ENCODE measurements around the gene ALLC.

The ALLC gene

DNA sequence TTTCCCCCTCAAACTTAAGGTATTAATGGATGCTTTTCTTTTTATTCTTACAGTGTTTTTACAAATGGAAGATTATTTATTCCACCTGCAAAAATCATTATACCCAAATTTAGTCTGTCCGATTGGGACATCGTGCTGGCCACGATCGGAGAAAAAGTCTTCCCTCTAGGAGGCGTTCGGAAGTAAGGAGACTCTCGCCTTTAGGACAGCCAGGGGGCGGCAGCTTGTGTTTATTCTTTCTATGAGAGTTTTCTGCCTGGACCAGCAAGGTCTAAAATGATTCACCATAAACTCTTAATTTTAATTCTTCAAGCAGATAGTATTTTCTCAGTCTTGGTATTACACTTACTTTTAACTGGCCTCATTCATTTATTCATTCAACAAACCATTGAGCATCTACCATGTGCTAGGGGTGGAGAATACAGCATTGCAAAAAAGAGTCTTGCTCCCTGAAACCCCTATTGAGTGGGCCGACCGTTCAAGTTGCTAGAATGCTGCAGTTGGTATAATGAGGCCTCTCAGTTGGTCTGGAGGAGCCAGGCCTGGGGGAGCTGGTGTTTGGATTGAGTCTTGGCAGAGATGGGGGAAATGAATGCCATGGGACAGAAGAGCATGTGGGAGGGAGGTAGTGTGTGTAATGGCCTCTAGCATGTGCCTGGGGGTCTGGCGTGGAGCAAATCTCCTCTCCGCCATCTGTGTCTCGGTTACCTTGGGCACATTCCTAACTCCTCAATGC lies 84.0 kb downstream of the ALLC start:
- Mint-ChIP-seq H3K4me1 (ENCODE audit: low read depth) (no peaks in the 10 kb centered on the region), H3K36me3 (ENCODE audit: low read depth) (no peaks in the 10 kb centered on the region), H3K27me3 (peaks cover 11% of the 10 kb centered on the region), H3K27ac (no peak overlapping the region), H3K4me3 (no peak overlapping the region), H3K9me3 (no peaks in the 10 kb centered on the region)

DNA sequence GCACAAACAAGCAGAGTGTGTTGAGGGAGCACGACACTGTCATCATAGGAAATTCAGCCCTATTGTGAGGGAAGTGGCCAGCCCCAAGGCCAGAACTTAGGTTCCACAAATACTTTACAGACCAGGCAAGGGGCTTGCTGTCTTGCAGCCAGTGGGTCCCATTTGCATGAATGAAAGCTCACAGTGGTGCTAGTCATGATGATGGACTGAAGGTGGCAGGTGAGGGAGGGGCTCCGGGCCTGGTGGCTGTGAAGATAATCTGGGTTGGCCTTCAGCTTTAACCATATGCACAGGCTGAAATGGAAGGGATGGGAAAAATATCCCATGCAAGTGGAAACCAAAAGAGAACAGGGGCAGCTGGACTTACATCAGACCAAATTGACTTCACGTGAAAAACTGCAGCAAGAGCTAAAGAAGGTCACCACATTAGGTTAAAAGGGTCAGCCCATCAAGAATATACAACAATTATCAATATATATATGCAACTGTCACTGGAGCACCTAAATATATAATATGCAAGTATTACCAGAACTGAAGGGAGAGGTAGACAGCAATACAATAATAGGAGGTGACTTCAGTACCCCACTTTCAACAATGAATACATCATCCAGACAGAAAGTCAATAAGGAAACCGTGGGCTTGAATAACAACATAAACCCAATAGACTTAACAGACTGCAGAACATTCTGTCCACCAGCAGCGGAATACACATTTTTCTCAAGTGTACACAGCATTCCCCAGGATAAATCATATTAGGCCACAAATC lies 84.9 kb downstream of the ALLC start:
- H3K4me1 Mint-ChIP-seq (ENCODE audit: low read depth), result no peaks in the 10 kb centered on the region
- H3K36me3 Mint-ChIP-seq (ENCODE audit: low read depth), result no peaks in the 10 kb centered on the region
- no peaks in the 10 kb centered on the region for H3K9me3 Mint-ChIP-seq
- H3K27me3 Mint-ChIP-seq, result peaks cover 11% of the 10 kb centered on the region
- no peak overlapping the region for H3K4me3 Mint-ChIP-seq
- H3K27ac Mint-ChIP-seq, result no peak overlapping the region

DNA sequence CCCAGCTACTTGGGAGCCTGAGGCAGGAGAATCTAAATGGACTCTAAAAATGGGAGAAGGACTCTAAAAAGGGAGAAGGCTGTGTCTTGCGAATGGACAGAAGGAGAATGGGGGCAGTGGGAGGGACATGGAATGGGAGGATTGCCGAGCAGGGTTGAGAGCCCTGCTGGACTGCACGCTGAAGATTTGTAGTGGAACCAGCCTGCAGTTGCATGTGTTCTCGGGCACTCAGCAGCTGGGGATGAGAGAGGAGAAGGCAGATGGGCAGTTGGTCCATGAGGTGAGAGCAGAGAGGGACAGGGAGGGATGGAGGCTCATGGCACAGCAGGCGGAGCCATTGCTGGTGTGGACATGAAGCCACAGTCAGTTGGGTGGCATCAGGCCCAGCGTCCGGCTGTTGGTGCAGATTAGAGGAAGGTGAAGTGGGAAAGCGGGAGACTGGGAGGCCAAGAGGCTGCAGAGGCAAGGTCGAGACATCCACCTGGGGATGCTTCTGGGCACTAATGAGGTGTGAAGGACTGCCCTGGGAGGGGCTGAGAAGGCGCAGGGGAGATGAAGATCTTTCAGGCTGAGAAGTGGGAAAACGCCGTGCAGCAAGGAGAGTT lies 86.1 kb downstream of the ALLC start:
- Mint-ChIP-seq H3K27me3 (peaks cover 8% of the 10 kb centered on the region), H3K4me3 (no peak overlapping the region), H3K9me3 (no peaks in the 10 kb centered on the region), H3K27ac (no peak overlapping the region), H3K36me3 (ENCODE audit: low read depth) (no peaks in the 10 kb centered on the region), H3K4me1 (ENCODE audit: low read depth) (no peaks in the 10 kb centered on the region)

DNA sequence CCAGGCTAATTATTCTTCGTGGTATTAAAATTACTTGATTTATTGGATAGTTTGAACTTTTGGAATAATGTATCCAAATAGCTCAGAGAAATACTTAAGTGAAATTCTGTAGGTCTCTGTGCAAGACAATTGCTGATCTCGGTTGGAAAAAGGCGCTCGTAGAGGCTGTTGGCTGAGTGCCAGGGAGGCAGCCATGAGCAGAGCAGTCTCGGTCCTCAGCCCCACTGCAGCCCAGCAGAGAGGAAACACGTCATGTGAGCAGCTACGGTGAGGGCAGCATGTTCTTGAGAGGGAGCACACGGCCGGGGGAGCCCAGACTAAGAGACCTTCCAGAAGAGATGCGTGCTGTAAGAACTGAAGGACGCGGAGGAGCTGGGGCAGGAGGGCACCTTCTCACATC lies 87.9 kb downstream of the ALLC start:
- Mint-ChIP-seq H3K4me3 (no peak overlapping the region), H3K4me1 (ENCODE audit: low read depth) (no peaks in the 10 kb centered on the region), H3K9me3 (no peaks in the 10 kb centered on the region), H3K27me3 (peaks cover 8% of the 10 kb centered on the region), H3K36me3 (ENCODE audit: low read depth) (no peaks in the 10 kb centered on the region), H3K27ac (no peak overlapping the region)

DNA sequence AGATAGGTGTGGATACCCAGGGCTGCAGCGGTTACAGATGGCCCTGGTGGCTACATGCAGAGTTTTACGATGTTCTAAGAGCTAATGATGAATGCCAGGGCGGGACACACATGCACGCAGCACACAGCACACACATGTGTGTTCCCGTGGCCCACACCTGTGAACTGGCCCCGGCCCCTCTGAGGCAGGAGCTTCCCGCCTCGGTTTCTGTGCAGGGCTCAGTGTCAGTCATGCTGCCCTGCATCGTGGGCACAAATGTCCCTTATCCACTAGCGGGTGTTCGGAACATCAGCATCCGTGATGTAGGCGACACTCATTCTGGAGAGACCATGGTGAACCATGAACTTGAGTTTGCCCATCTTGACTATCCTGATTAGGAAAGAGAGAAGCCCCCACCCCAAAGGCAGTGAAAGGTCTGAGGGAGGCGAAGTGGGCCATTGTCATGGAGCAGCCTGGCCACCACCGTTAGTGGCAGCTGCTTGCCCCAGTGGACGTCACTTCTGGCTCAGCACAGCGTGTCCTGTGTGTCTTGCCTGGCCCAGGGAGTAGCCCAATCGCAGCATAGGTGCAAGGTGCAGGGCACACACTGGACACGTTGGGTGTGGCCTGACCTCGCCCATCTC lies 89.1 kb downstream of the ALLC start:
- no peaks in the 10 kb centered on the region for H3K9me3 Mint-ChIP-seq
- H3K4me3 Mint-ChIP-seq, result no peak overlapping the region
- H3K36me3 Mint-ChIP-seq (ENCODE audit: low read depth), result no peaks in the 10 kb centered on the region
- H3K27me3 Mint-ChIP-seq, result peaks cover 3% of the 10 kb centered on the region
- H3K27ac Mint-ChIP-seq, result no peak overlapping the region
- H3K4me1 Mint-ChIP-seq (ENCODE audit: low read depth), result no peaks in the 10 kb centered on the region

DNA sequence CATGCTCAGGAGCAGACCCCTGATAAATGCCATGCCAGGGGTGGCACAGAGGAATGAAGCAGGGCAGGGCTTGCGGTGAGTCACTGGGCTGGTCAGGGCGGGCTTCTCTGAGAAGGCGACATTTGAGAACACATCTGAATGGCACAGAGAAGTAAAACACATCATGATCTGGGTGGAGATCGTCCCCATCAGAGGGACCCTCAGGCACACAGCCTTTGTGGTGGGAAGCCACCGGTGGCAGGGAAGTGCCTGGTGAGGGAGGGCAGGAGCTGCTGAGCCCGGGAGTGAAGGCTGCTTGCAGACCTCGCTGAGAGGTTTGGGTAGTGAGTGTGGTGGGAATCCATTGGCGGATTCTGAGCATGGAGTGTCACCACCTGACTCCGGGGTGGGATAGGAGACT lies 89.8 kb downstream of the ALLC start:
- Mint-ChIP-seq H3K27ac (no peak overlapping the region), H3K36me3 (ENCODE audit: low read depth) (no peaks in the 10 kb centered on the region), H3K9me3 (no peaks in the 10 kb centered on the region), H3K27me3 (no peaks in the 10 kb centered on the region), H3K4me3 (no peak overlapping the region), H3K4me1 (ENCODE audit: low read depth) (no peaks in the 10 kb centered on the region)

DNA sequence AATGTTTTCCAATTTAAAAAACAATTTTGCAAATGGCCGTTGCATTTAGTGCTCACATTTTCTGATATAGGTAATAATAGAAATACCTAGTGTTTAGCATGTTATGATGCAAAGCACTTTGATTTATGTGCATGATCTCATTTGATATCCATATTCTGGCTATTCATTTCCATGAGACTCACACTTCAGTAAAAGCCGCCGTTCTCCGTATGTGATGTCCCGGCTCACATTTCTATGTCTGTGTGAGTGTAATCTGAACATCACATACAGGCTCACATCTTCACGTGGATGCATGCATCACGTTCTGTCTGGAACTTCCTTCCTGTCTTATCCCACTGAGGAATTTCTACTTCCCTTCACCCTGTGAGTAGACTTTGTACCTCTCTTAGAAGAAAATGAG lies 91.2 kb downstream of the ALLC start:
- Mint-ChIP-seq H3K4me1 (ENCODE audit: low read depth) (no peaks in the 10 kb centered on the region), H3K36me3 (ENCODE audit: low read depth) (no peaks in the 10 kb centered on the region), H3K27ac (no peak overlapping the region), H3K9me3 (no peaks in the 10 kb centered on the region), H3K4me3 (no peak overlapping the region), H3K27me3 (no peaks in the 10 kb centered on the region)

DNA sequence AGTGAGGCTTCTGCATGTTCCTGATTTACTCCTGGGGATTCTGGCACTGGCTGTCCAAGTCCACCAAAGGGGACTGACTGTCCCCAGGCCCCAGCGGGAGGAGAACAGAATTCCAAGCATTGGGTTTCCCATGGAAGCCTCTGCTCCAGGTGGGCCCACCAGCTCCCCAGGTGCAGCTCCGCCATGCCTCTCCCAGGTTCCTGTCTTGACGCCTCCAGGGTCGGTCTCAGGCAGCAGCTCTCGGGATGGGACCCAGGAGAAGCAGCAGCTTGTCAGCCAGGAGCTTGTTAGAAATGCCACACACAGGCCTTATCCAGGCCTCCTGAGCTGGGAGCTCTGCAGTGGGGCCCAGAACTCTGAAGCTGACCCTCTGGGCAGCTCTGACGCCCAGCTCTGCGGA lies 93.3 kb downstream of the ALLC start:
- Mint-ChIP-seq H3K27ac (no peak overlapping the region), H3K27me3 (no peaks in the 10 kb centered on the region), H3K4me3 (no peak overlapping the region), H3K9me3 (no peaks in the 10 kb centered on the region), H3K4me1 (ENCODE audit: low read depth) (no peaks in the 10 kb centered on the region), H3K36me3 (ENCODE audit: low read depth) (no peaks in the 10 kb centered on the region)

DNA sequence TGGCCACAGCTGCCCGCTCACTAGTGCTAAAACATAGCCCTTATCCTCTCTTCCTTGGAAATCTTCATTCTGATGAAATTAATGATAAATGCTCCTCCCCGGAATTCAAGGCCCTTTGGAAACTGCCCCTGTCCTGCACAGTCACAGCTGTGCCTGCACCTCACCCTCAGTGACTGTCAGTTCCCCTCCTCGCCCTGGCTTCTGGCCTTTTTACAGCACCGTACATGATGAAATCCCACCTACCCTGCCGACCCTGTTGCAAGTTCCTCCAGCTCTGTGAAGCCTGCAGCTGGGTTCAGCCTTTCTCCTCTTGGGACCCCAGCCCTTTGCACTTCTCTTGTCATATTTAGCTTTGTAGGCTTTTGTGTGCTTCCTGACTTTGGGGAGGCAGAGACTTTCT lies 93.8 kb downstream of the ALLC start:
- H3K4me3 Mint-ChIP-seq, result no peak overlapping the region
- H3K27ac Mint-ChIP-seq, result no peak overlapping the region
- H3K9me3 Mint-ChIP-seq, result no peaks in the 10 kb centered on the region
- no peaks in the 10 kb centered on the region for H3K4me1 Mint-ChIP-seq (ENCODE audit: low read depth)
- H3K36me3 Mint-ChIP-seq (ENCODE audit: low read depth), result no peaks in the 10 kb centered on the region
- no peaks in the 10 kb centered on the region for H3K27me3 Mint-ChIP-seq

Data from stimulated activated naive CD8-positive, alpha-beta T cell treated with anti-CD3 and anti-CD28 coated beads, Interleukin-15, Interleukin-2, amounts not matched to agents 100 ng/mL and 50 ng/mL, for 24 hours (primary cell).